Measurements from ENCODE around the gene COX8C.

COX8C gene

GRCh38 chr14:93346926-93347721 is at the start of gene COX8C:
COX8C (plus strand) TSS chr14:93347182; CDS start chr14:93347269, 87 bp downstream.
- DNase-seq, result no peak

- DNase-seq, result no peak
Measured at GRCh38 chr14:93299416-93299815, 47.6 kb upstream of the COX8C start.

GRCh38 chr14:93299866-93300265 is 47.1 kb upstream of the COX8C start:
- no peak for DNase-seq

GRCh38 chr14:93301821-93302447 is 45.0 kb upstream of the COX8C start:
- no peak for DNase-seq

GRCh38 chr14:93302688-93303581 is 44.0 kb upstream of the COX8C start:
- no peak for DNase-seq

GRCh38 chr14:93303659-93304058 is 43.3 kb upstream of the COX8C start:
- no peak for DNase-seq

- no peak for DNase-seq
Measured at GRCh38 chr14:93304771-93305170, 42.2 kb upstream of the COX8C start.

- no peak for DNase-seq
Measured at GRCh38 chr14:93305725-93306418, 41.1 kb upstream of the COX8C start.

GRCh38 chr14:93306812-93307211 is 40.2 kb upstream of the COX8C start:
- DNase-seq, result no peak

- DNase-seq, result no peak
Measured at GRCh38 chr14:93308686-93309345, 38.2 kb upstream of the COX8C start.

GRCh38 chr14:93309427-93309966 is 37.5 kb upstream of the COX8C start:
- DNase-seq, result no peak

GRCh38 chr14:93311082-93311481 is 35.9 kb upstream of the COX8C start:
- DNase-seq, result no peak

GRCh38 chr14:93315575-93315974 is 31.4 kb upstream of the COX8C start:
- no peak for DNase-seq

- DNase-seq, result no peak
Measured at GRCh38 chr14:93316716-93317115, 30.3 kb upstream of the COX8C start.

GRCh38 chr14:93317210-93317874 is 29.6 kb upstream of the COX8C start:
- DNase-seq, result no peak

- DNase-seq, result no peak
Measured at GRCh38 chr14:93317875-93318807, 28.8 kb upstream of the COX8C start.

GRCh38 chr14:93318927-93319326 is 28.1 kb upstream of the COX8C start:
- DNase-seq, result no peak

GRCh38 chr14:93319494-93319893 is 27.5 kb upstream of the COX8C start:
- no peak for DNase-seq

- no peak for DNase-seq
Measured at GRCh38 chr14:93319958-93320357, 27.0 kb upstream of the COX8C start.

GRCh38 chr14:93320489-93320888 is 26.5 kb upstream of the COX8C start:
- DNase-seq, result no peak
